H1 (cell line): ENCODE data around the gene ZBP1. TPM values are rescaled to one million over a fixed set of nuclear protein-coding genes. Genes with fewer than 3 reads are reported as not detected.

ENCODE experiments used
- CTCF ChIA-PET: fragments of 300-600 bp; sonication (Branson Sonifier 250); formaldehyde crosslinking; loops from one replicate; lab custom pipeline; 2021; ENCODE audit not compliant: partially characterized antibody; lab: Charles Lee
- POLR2A ChIA-PET: fragments of 300-600 bp; sonication (Branson Sonifier 250); formaldehyde crosslinking; loops from one replicate; lab custom pipeline; 2021; ENCODE audit warnings: inconsistent platforms; ENCODE audit not compliant: partially characterized antibody; lab: Charles Lee
- DNase-seq, 2 experiments: peaks; one replicate each; pipeline versions ENCODE4 v3.0.0 to v3.0.0-alpha.2; 2010 to 2022; ENCODE audit warnings: low spot score in 2 of 2, low read depth in 1 of 2, mixed read lengths in 1 of 2
- FAIRE-seq: peaks from 2 replicates; lab custom pipeline; 2011; peaks lifted over from hg19 to GRCh38; lab: Jason Lieb, UNC
- H2AFZ ChIP-seq: 2 replicates; pipeline ENCODE4 v1.8.1; 2012; ENCODE audit warnings: low read length, inconsistent platforms
- H2AK5ac ChIP-seq: 2 replicates; pipeline ENCODE4 v1.6.1; 2013; ENCODE audit warnings: low read depth, low read length
- H2BK120ac ChIP-seq: replicated peaks from 2 replicates; pipeline ENCODE3; 2013; ENCODE audit warnings: low read depth, low read length, inconsistent platforms
- H2BK12ac ChIP-seq: 2 replicates; pipeline ENCODE4 v1.6.1; 2013; ENCODE audit warnings: low read depth, low read length
- H2BK15ac ChIP-seq: 2 replicates; pipeline ENCODE4 v1.6.1; 2013; ENCODE audit warnings: low read length
- H2BK20ac ChIP-seq: 2 replicates; pipeline ENCODE4 v1.6.1; 2013; ENCODE audit warnings: low read length
- H2BK5ac ChIP-seq: 2 replicates; pipeline ENCODE4 v1.6.1; 2013; ENCODE audit warnings: low read depth, low read length
- H3K14ac ChIP-seq: 2 replicates; pipeline ENCODE4 v1.6.1; 2013; ENCODE audit warnings: inconsistent platforms; ENCODE audit not compliant: insufficient read length
- H3K18ac ChIP-seq: 2 replicates; pipeline ENCODE4 v1.6.1; 2013; ENCODE audit warnings: low read length; ENCODE audit errors: extremely low read depth
- H3K23ac ChIP-seq: 2 replicates; pipeline ENCODE4 v1.6.1; 2013; ENCODE audit warnings: inconsistent platforms; ENCODE audit not compliant: insufficient read length
- H3K23me2 ChIP-seq: 2 replicates; pipeline ENCODE4 v1.6.1; 2013; ENCODE audit warnings: low read depth, low read length
- H3K27ac ChIP-seq: 2 replicates; pipeline ENCODE4 v1.6.1; 2011; ENCODE audit warnings: low read depth, low read length, inconsistent platforms
- H3K27me3 ChIP-seq, 4 experiments: replicated peaks in 1 of 4; 1 replicate in 1 of 4; 2 replicates in 3 of 4; pipeline versions ENCODE4 v1.6.1 to v1.8.1; 2011 to 2013; ENCODE audit warnings: low read length in 3 of 4, mild to moderate bottlenecking in 3 of 4, inconsistent platforms in 2 of 4, mixed read lengths in 2 of 4, moderate library complexity in 1 of 4; ENCODE audit not compliant: control insufficient read depth in 3 of 4, insufficient read depth in 3 of 4; ENCODE audit errors: extremely low read depth in 1 of 4
- H3K36me3 ChIP-seq, 4 experiments: 2 replicates each; pipeline versions ENCODE4 v1.6.1 to v1.8.1; 2011 to 2013; ENCODE audit warnings: mild to moderate bottlenecking in 4 of 4, low read length in 3 of 4, moderate library complexity in 2 of 4, control low read depth in 1 of 4, inconsistent platforms in 1 of 4; ENCODE audit not compliant: insufficient read depth in 4 of 4, control insufficient read depth in 2 of 4
- H3K4ac ChIP-seq: replicated peaks from 2 replicates; pipeline ENCODE3; 2013; ENCODE audit warnings: low read length, low read depth, mixed read lengths, inconsistent platforms; ENCODE audit not compliant: insufficient read length
- H3K4me1 ChIP-seq, 4 experiments: replicated peaks in 1 of 4; 1 replicate in 1 of 4; 2 replicates in 3 of 4; pipeline versions ENCODE4 v1.6.1 to v1.8.1; 2011 to 2013; ENCODE audit warnings: low read length in 3 of 4, inconsistent platforms in 2 of 4, mixed read lengths in 1 of 4; ENCODE audit not compliant: insufficient read depth in 4 of 4, control insufficient read depth in 3 of 4
- H3K4me2 ChIP-seq, 2 experiments: 2 replicates each; pipeline versions ENCODE4 v1.6.1 to v1.8.1; 2011 to 2013; ENCODE audit warnings: low read depth in 2 of 2, low read length in 2 of 2, control low read depth in 1 of 2, inconsistent platforms in 1 of 2, mild to moderate bottlenecking in 1 of 2; ENCODE audit not compliant: insufficient read depth in 1 of 2
- H3K4me3 ChIP-seq, 4 experiments: fragments of 200-600, 300-600 bp in 1 of 4; sonication (generic), shearing (Covaris generic), sonication (Bioruptor Twin) in 1 of 4; 2 replicates each; pipeline versions ENCODE4 v1.5.1 to v1.8.1; 2011 to 2016; ENCODE audit warnings: low read length in 4 of 4, low read depth in 3 of 4, control low read depth in 2 of 4, inconsistent platforms in 2 of 4, mild to moderate bottlenecking in 2 of 4, mixed read lengths in 1 of 4, moderate library complexity in 1 of 4; ENCODE audit not compliant: insufficient read depth in 2 of 4; ENCODE audit errors: extremely low read depth in 1 of 4
- H3K56ac ChIP-seq: replicated peaks from 2 replicates; pipeline ENCODE3; 2013; ENCODE audit warnings: low read depth, mild to moderate bottlenecking, mixed read lengths, low read length, inconsistent platforms; ENCODE audit not compliant: insufficient read length
- H3K79me1 ChIP-seq: 2 replicates; pipeline ENCODE4 v1.6.1; 2013; ENCODE audit warnings: low read depth, low read length, control low read depth
- H3K79me2 ChIP-seq, 2 experiments: 2 replicates each; pipeline versions ENCODE4 v1.6.1 to v1.8.1; 2012 to 2013; ENCODE audit warnings: low read length in 2 of 2, mild to moderate bottlenecking in 2 of 2, inconsistent platforms in 1 of 2; ENCODE audit not compliant: insufficient read depth in 2 of 2, control insufficient read depth in 1 of 2
- H3K9ac ChIP-seq, 4 experiments: replicated peaks in 1 of 4; 1 replicate in 1 of 4; 2 replicates in 3 of 4; pipeline versions ENCODE4 v1.6.1 to v1.8.1; 2011 to 2013; ENCODE audit warnings: low read depth in 3 of 4, low read length in 3 of 4, control low read depth in 2 of 4, mild to moderate bottlenecking in 2 of 4, moderate library complexity in 2 of 4, inconsistent platforms in 1 of 4; ENCODE audit errors: extremely low read depth in 1 of 4
- H3K9me3 ChIP-seq, 2 experiments: 2 replicates each; pipeline versions ENCODE4 v1.6.1 to v1.8.1; 2012 to 2013; ENCODE audit warnings: mild to moderate bottlenecking in 2 of 2, moderate library complexity in 2 of 2, control low read depth in 1 of 2, inconsistent platforms in 1 of 2, low read depth in 1 of 2, low read length in 1 of 2, mixed read lengths in 1 of 2; ENCODE audit not compliant: insufficient read depth in 2 of 2
- H4K20me1 ChIP-seq, 2 experiments: replicated peaks in 1 of 2; 2 replicates each; pipeline versions ENCODE3 to v1.8.1; 2011 to 2013; ENCODE audit warnings: inconsistent platforms in 2 of 2, low read length in 2 of 2, mild to moderate bottlenecking in 1 of 2; ENCODE audit not compliant: insufficient read depth in 2 of 2, control insufficient read depth in 1 of 2
- H4K5ac ChIP-seq: 2 replicates; pipeline ENCODE4 v1.6.1; 2013; ENCODE audit warnings: low read length, low read depth, mixed read lengths, inconsistent platforms; ENCODE audit not compliant: insufficient read length
- H4K8ac ChIP-seq: 2 replicates; pipeline ENCODE4 v1.8.0; 2013; ENCODE audit warnings: mild to moderate bottlenecking, moderate library complexity, low read length, inconsistent platforms; ENCODE audit not compliant: insufficient read depth; ENCODE audit errors: extremely low read depth
- H4K91ac ChIP-seq: replicated peaks from 2 replicates; pipeline ENCODE3; 2013; ENCODE audit warnings: low read length, mixed read lengths, inconsistent platforms; ENCODE audit not compliant: insufficient read length
- BCL11A ChIP-seq, 2 experiments: IDR thresholded peaks; one replicate each; pipeline ENCODE4 v1.6.1; 2011; ENCODE audit warnings: low read depth in 2 of 2, low read length in 2 of 2, mild to moderate bottlenecking in 2 of 2
- BRCA1 ChIP-seq: IDR thresholded peaks from 2 replicates; pipeline ENCODE4 v1.6.1; 2012; ENCODE audit warnings: low read depth, low read length, improper control_type of control experiment
- CBX8 ChIP-seq: fragments of 300-800, 300-1000 bp; sonication (generic); IDR thresholded peaks from 2 replicates; pipeline ENCODE4 v1.7.1; 2016; ENCODE audit warnings: low read depth, low read length, borderline replicate concordance
- E2F6 ChIP-seq: IDR thresholded peaks from 2 replicates; pipeline ENCODE4 v1.6.1; 2012; ENCODE audit warnings: inconsistent platforms
- FOSL1 ChIP-seq: IDR thresholded peaks from 2 replicates; pipeline ENCODE4 v1.6.1; 2011; ENCODE audit warnings: mild to moderate bottlenecking, low read depth, low read length, moderate library complexity; ENCODE audit not compliant: insufficient read depth
- HDAC2 ChIP-seq, 2 experiments: fragments of 300-600 bp in 1 of 2; sonication (generic) in 1 of 2; IDR thresholded peaks; 2 replicates each; pipeline ENCODE4 v1.6.1; 2011 to 2012; ENCODE audit warnings: low read depth in 2 of 2, low read length in 2 of 2, mild to moderate bottlenecking in 2 of 2, moderate library complexity in 2 of 2, borderline replicate concordance in 1 of 2, inconsistent platforms in 1 of 2
- JUND ChIP-seq: IDR thresholded peaks from 2 replicates; pipeline ENCODE4 v1.6.1; 2011; ENCODE audit warnings: mild to moderate bottlenecking, improper control_type of control experiment, low read length
- KDM1A ChIP-seq: fragments of 200-600, 300-600 bp; sonication (generic); IDR thresholded peaks from 2 replicates; pipeline ENCODE4 v1.7.1; 2016; ENCODE audit warnings: mild to moderate bottlenecking, low read length, borderline replicate concordance
- POLR2AphosphoS5 ChIP-seq: IDR thresholded peaks from 2 replicates; pipeline ENCODE4 v1.6.1; 2011; ENCODE audit warnings: low read depth, low read length
- SIN3A ChIP-seq, 2 experiments: IDR thresholded peaks in 1 of 2; conservative IDR thresholded peaks in 1 of 2; 2 replicates each; pipeline ENCODE4 v1.6.1; 2011 to 2012; ENCODE audit warnings: low read length in 2 of 2, improper control_type of control experiment in 1 of 2, low read depth in 1 of 2, mild to moderate bottlenecking in 1 of 2
- SP2 ChIP-seq: IDR thresholded peaks from 2 replicates; pipeline ENCODE4 v1.6.1; 2012; ENCODE audit warnings: mild to moderate bottlenecking, low read length, inconsistent platforms
- ZNF274 ChIP-seq: IDR thresholded peaks from 2 replicates; pipeline ENCODE4 v1.7.0; 2012; ENCODE audit warnings: low read length, borderline replicate concordance; ENCODE audit errors: extremely low read depth
- WGBS, 2 experiments: shearing (Covaris generic) in 1 of 2; methylation state at CpG; one replicate each; pipeline versions ENCODE4 v1.1.6 to v1.1.7; 2013 to 2015; ENCODE audit warnings: low lambda C conversion rate in 2 of 2, mixed read lengths in 2 of 2, inconsistent platforms in 1 of 2, low coverage in 1 of 2, missing lambda C conversion rate in 1 of 2; ENCODE audit not compliant: insufficient replicate concordance in 2 of 2, insufficient coverage in 1 of 2, insufficient read length in 1 of 2; ENCODE audit errors: extremely low coverage in 1 of 2, missing lambda C conversion rate in 1 of 2; 5-methylcytosine and 5-hydroxymethylcytosine counted together
- polyA plus RNA-seq, 7 experiments: library from polyadenylated mRNA; depleted of rRNA in 3 of 7; stranded (reverse) in 5 of 7; unstranded in 2 of 7; fragments of >200 nt in 5 of 7; fragments of 200-250 nt in 2 of 7; gene quantifications; 1 replicate in 5 of 7; 2 replicates in 1 of 7; 4 replicates in 1 of 7; pipeline versions ENCODE4 v1.2.1 to v1.2.3, GENCODE V29; 2011 to 2013; ENCODE audit warnings: missing spikeins in 2 of 7, mixed read lengths in 2 of 7
- total RNA-seq: library from RNA; stranded (reverse); fragmentation: NEBNext Ultra II Directional; extraction: Animal tissue kit (Norgen Biotek cat#: 25700); gene quantifications from 2 replicates; pipeline ENCODE4 v1.2.1, GENCODE V29; 2021

Gene ZBP1
- total and polyA plus RNA-seq, 2 of the 8 experiments (the other 6 are each of a cell fraction or from before 2014, with no cell fraction given): not detected

DNA sequence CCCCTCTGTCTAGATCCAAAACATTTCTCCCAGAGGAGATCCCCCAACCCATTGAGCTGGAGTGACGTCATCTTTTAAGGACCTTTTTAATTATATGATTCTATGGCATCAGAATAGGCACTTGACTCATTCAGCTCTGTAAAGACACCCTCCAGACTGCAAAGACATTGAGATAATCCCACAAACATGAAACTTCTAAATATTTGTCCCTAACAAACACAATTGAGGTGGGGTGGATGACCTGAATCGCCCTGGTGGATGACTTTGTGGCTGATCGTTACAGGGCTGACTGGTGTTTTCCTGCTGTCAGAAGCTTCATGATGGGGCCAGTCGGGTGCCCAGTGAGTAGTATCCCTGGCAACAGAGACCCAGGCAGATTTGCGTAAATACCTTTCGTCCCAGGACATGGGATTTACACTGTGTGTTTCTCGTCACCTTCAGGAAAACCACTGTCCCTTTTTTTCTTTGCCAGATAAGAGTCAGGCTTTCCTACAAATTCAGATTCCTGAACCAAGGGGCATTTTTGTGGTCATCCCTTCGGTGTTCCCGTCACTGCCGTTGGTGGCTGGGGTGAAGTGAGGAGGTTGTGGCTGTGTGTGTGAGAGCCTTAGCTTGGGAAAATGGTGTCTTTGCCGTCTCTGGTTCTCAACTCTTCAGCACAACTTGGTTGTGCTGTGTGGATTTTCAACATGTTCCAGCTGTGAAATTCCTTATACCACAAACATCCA, 64.6 kb downstream of the ZBP1 start:
- Histone ChIP-seq H2BK5ac (no peak overlapping the region), H3K23me2 (no peaks in the 10 kb centered on the region), H3K27ac (no peak overlapping the region), H4K91ac (no peak overlapping the region), H2AK5ac (no peak overlapping the region), H2BK120ac (no peak overlapping the region), H4K20me1 (no peaks in the 10 kb centered on the region), H3K14ac (no peak overlapping the region), H3K18ac (no peak overlapping the region), H2AFZ (no peak overlapping the region), H3K23ac (no peak overlapping the region), H3K79me2 (no peaks in the 10 kb centered on the region), H3K9ac (no peak overlapping the region), H3K9me3 (no peaks in the 10 kb centered on the region), H4K8ac (no peak overlapping the region), H3K4me3 (no peak overlapping the region), H3K4ac (no peak overlapping the region), H3K4me1 (no peaks in the 10 kb centered on the region), H4K5ac (no peak overlapping the region), H2BK12ac (no peak overlapping the region), H3K79me1 (no peaks in the 10 kb centered on the region), H3K36me3 (no peaks in the 10 kb centered on the region), H3K4me2 (no peak overlapping the region), H2BK15ac (no peak overlapping the region), H2BK20ac (no peak overlapping the region), H3K56ac (no peak overlapping the region), H3K27me3 (no peaks in the 10 kb centered on the region)
- 94% methylated on average over 11 of the region's 11 CpGs; no CpG with 5 or more reads in 1 of the 2 experiments for WGBS, 2 experiments
- ChIA-PET POLR2A (no interaction called here), CTCF (interaction anchor here (0.9 to 2.3 kb wide), 3 partner anchors 13 to 43 kb away, joined by 3 to 6 read pairs (median 4); no protein-coding TSS in a partner anchor)
- DNase-seq: no peak
- no peak for FAIRE-seq
- TF ChIP-seq E2F6 (no peak), BRCA1 (no peak), HDAC2 (IDR thresholded peaks at IDR 0.05; ENCODE audit: borderline replicate concordance in 1 of 2, low read depth in 2 of 2, low read length in 2 of 2) (no peak), POLR2AphosphoS5 (no peak), CBX8 (no peak), SP2 (no peak), SIN3A (conservative IDR thresholded peaks at IDR 0.05 in 1 of 2, IDR thresholded peaks at IDR 0.05 in 1 of 2; ENCODE audit: low read depth in 1 of 2, low read length in 2 of 2) (no peak), JUND (no peak), FOSL1 (no peak), ZNF274 (no peak), KDM1A (no peak), BCL11A (IDR thresholded peaks at IDR 0.05; ENCODE audit: low read depth in 2 of 2, low read length in 2 of 2) (no peak)
